Neural cell (in vitro differentiated cells): ENCODE results near the gene COPZ1. TPM values are rescaled to one million over a fixed set of nuclear protein-coding genes. Genes with fewer than 3 reads are reported as not detected.

ENCODE experiments used
- H2AFZ ChIP-seq: fragments of 200-600, 300-800 bp; sonication (generic), shearing (Covaris generic); 2 replicates; pipeline ENCODE4 v1.6.0; 2014; ENCODE audit warnings: low read depth, mild to moderate bottlenecking, antibody characterized with exemption, low read length, moderate library complexity
- H3F3A ChIP-seq: fragments of 200-600 bp; shearing (Covaris generic); 2 replicates; pipeline ENCODE4 v1.6.1; 2016; ENCODE audit warnings: mild to moderate bottlenecking, moderate library complexity, mixed read lengths, antibody characterized with exemption, low read length; ENCODE audit not compliant: insufficient read depth, poor library complexity, severe bottlenecking
- H3K27ac ChIP-seq: fragments of 200-600, 300-800 bp; sonication (generic), shearing (Covaris generic); 2 replicates; pipeline ENCODE4 v1.5.1; 2014; ENCODE audit warnings: mild to moderate bottlenecking, low read length, moderate library complexity
- H3K27me3 ChIP-seq: fragments of 300-800, 200-600 bp; sonication (generic), shearing (Covaris generic); 2 replicates; pipeline ENCODE4 v1.6.0; 2014; ENCODE audit warnings: mild to moderate bottlenecking, low read depth, low read length, moderate library complexity; ENCODE audit not compliant: insufficient read depth
- H3K36me3 ChIP-seq: fragments of 300-800, 200-600 bp; sonication (generic), shearing (Covaris generic); 2 replicates; pipeline ENCODE4 v1.5.1; 2014; ENCODE audit warnings: mild to moderate bottlenecking, antibody characterized with exemption, low read length, moderate library complexity; ENCODE audit not compliant: insufficient read depth
- H3K4me2 ChIP-seq: fragments of 300-800, 200-600 bp; sonication (generic), shearing (Covaris generic); 2 replicates; pipeline ENCODE4 v1.6.0; 2014; ENCODE audit warnings: mild to moderate bottlenecking, low read length
- H3K4me3 ChIP-seq: fragments of 300-800, 200-600 bp; sonication (generic), shearing (Covaris generic); 2 replicates; pipeline ENCODE4 v1.5.1; 2014; ENCODE audit warnings: mild to moderate bottlenecking, low read length, moderate library complexity
- H3K79me2 ChIP-seq: fragments of 200-600 bp; shearing (Covaris generic); replicated peaks from 2 replicates; pipeline ENCODE4 v1.6.0; 2014; ENCODE audit warnings: mild to moderate bottlenecking, low read length, moderate library complexity; ENCODE audit not compliant: insufficient read depth
- H3K9ac ChIP-seq: fragments of 300-800, 200-600 bp; sonication (generic), shearing (Covaris generic); 2 replicates; pipeline ENCODE4 v1.6.1; 2016; ENCODE audit warnings: mild to moderate bottlenecking, low read length, mixed read lengths
- H3K9me2 ChIP-seq: fragments of 200-600 bp; shearing (Covaris generic); 2 replicates; pipeline ENCODE4 v1.6.1; 2016; ENCODE audit warnings: mild to moderate bottlenecking, low read length, mixed read lengths; ENCODE audit not compliant: insufficient read depth
- H3K9me3 ChIP-seq: fragments of 200-600, 300-800 bp; sonication (generic), shearing (Covaris generic); 2 replicates; pipeline ENCODE4 v1.6.1; 2016; ENCODE audit warnings: mild to moderate bottlenecking, mixed run types, low read length, moderate library complexity, mixed read lengths
- H4K20me1 ChIP-seq: fragments of 200-600 bp; shearing (Covaris generic); 2 replicates; pipeline ENCODE4 v1.6.1; 2016; ENCODE audit warnings: mild to moderate bottlenecking, mixed run types; ENCODE audit not compliant: insufficient read depth
- EP300 ChIP-seq: fragments of 450-650 bp; conservative IDR thresholded peaks from 2 replicates; pipeline ENCODE4 v1.6.1; 2014; ENCODE audit warnings: antibody characterized with exemption, mild to moderate bottlenecking, moderate library complexity; ENCODE audit not compliant: poor library complexity, severe bottlenecking
- EZH2 ChIP-seq: fragments of 200-600, 300-800 bp; shearing (Covaris generic), sonication (generic); IDR thresholded peaks from 2 replicates; pipeline ENCODE4 v1.6.1; 2014; ENCODE audit warnings: antibody characterized with exemption, low read length, borderline replicate concordance, mild to moderate bottlenecking; ENCODE audit not compliant: insufficient read depth, poor library complexity, severe bottlenecking
- MXI1 ChIP-seq: fragments of 450-650 bp; conservative IDR thresholded peaks from 2 replicates; pipeline ENCODE4 v1.6.1; 2014; ENCODE audit warnings: antibody characterized with exemption, mild to moderate bottlenecking; ENCODE audit not compliant: poor library complexity, severe bottlenecking
- POLR2AphosphoS5 ChIP-seq: IDR thresholded peaks from 2 replicates; pipeline ENCODE4 v1.6.1; 2012
- RAD21 ChIP-seq: fragments of 450-650 bp; conservative IDR thresholded peaks from 2 replicates; pipeline ENCODE4 v1.6.1; 2014; ENCODE audit warnings: antibody characterized with exemption, mild to moderate bottlenecking, moderate library complexity
- REST ChIP-seq: IDR thresholded peaks from 2 replicates; pipeline ENCODE4 v1.6.1; 2012; ENCODE audit warnings: borderline replicate concordance
- SMC3 ChIP-seq: fragments of 450-650 bp; conservative IDR thresholded peaks from 2 replicates; pipeline ENCODE4 v1.6.1; 2014; ENCODE audit warnings: antibody characterized with exemption, mild to moderate bottlenecking, moderate library complexity; ENCODE audit not compliant: poor library complexity
- TAF1 ChIP-seq: IDR thresholded peaks from 2 replicates; pipeline ENCODE4 v1.6.1; 2012; ENCODE audit warnings: low read depth
- polyA plus RNA-seq: library from polyadenylated mRNA; depleted of rRNA; stranded (reverse); fragments of >200 nt; gene quantifications from 2 replicates; pipeline ENCODE4 v1.2.3, GENCODE V29; 2014
- TF ChIP-seq, protein P1 (sequence below): fragments of 450-650 bp; IDR thresholded peaks from 2 replicates; pipeline ENCODE4 v1.5.1; 2014; ENCODE audit warnings: antibody characterized with exemption, mild to moderate bottlenecking, moderate library complexity; ENCODE audit not compliant: poor library complexity, severe bottlenecking

COPZ1 gene
- polyA plus RNA-seq, 1 donor from 2014 or later, result 192 TPM

- Histone ChIP-seq H3K4me2 (peak overlapping the region; percentile 98), H3K9ac (peak overlapping the region; percentile 88), H3K36me3 (no peaks in the 10 kb centered on the region), H4K20me1 (no peaks in the 10 kb centered on the region), H3K27me3 (no peaks in the 10 kb centered on the region), H3K9me3 (no peaks in the 10 kb centered on the region), H3K9me2 (no peaks in the 10 kb centered on the region), H3F3A (peaks cover 3% of the 10 kb centered on the region), H3K79me2 (no peaks in the 10 kb centered on the region), H2AFZ (peak overlapping the region; percentile 58), H3K27ac (peak overlapping the region; percentile 99), H3K4me3 (peak overlapping the region; percentile 64)
- TF ChIP-seq POLR2AphosphoS5 (no peak), EZH2 (no peak), TAF1 (no peak), EP300 (no peak), REST (no peak), SMC3 (no peak), MXI1 (no peak), RAD21 (no peak)
- TF ChIP-seq, protein P1, sequence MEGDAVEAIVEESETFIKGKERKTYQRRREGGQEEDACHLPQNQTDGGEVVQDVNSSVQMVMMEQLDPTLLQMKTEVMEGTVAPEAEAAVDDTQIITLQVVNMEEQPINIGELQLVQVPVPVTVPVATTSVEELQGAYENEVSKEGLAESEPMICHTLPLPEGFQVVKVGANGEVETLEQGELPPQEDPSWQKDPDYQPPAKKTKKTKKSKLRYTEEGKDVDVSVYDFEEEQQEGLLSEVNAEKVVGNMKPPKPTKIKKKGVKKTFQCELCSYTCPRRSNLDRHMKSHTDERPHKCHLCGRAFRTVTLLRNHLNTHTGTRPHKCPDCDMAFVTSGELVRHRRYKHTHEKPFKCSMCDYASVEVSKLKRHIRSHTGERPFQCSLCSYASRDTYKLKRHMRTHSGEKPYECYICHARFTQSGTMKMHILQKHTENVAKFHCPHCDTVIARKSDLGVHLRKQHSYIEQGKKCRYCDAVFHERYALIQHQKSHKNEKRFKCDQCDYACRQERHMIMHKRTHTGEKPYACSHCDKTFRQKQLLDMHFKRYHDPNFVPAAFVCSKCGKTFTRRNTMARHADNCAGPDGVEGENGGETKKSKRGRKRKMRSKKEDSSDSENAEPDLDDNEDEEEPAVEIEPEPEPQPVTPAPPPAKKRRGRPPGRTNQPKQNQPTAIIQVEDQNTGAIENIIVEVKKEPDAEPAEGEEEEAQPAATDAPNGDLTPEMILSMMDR, result no peak
These were observed 26.4 kb downstream of the COPZ1 start for GRCh38 chr12:54351341-54351740.

DNA sequence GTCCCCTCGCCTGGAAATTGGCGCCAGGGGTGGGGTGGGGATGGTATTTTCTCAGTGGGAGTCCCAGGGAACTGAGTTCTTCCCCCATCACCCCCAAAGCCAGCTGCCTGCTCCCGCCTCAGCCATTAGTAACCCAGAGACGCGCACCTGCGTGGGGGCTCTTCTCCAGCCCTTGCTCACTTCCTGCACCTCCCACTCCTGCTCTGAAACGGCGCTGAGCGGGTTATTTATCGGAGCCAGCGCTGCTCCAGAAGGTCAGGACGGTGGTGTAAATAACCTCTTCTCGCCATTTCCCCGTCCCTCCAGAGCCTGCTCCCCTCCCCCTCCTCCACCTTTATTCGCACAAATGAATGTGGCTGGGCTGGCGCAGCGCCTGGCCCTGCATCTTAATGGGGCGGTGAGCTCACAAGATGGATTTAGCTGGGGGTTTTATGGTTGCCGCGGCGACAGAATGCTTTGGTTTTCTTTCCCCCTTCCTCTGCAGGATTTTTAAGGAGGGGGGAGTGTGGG lies 27.1 kb downstream of the COPZ1 start:
- H2AFZ ChIP-seq, result peak overlapping the region; percentile 58
- peaks cover 3% of the 10 kb centered on the region for H3F3A ChIP-seq
- no peaks in the 10 kb centered on the region for H3K36me3 ChIP-seq
- peaks cover 3% of the 10 kb centered on the region for H3K79me2 ChIP-seq
- peak overlapping the region; percentile 99 for H3K27ac ChIP-seq
- no peaks in the 10 kb centered on the region for H3K9me3 ChIP-seq
- H3K27me3 ChIP-seq, result no peaks in the 10 kb centered on the region
- H3K4me3 ChIP-seq, result peak overlapping the region; percentile 64
- H4K20me1 ChIP-seq, result no peaks in the 10 kb centered on the region
- peak overlapping the region; percentile 98 for H3K4me2 ChIP-seq
- peak overlapping the region; percentile 88 for H3K9ac ChIP-seq
- TF ChIP-seq TAF1 (peak; percentile 59), EP300 (peak; percentile 70), SMC3 (peak; percentile 38), RAD21 (peak; percentile 47), MXI1 (peak; percentile 13), REST (peak; percentile 92), POLR2AphosphoS5 (peak; percentile 85), EZH2 (no peak)
- TF ChIP-seq, protein P1, result no peak
- H3K9me2 ChIP-seq, result no peaks in the 10 kb centered on the region
